Kidney epithelial cell (primary cell): ENCODE measurements around the gene CST11. TPM values are rescaled to one million over a fixed set of nuclear protein-coding genes. Genes with fewer than 3 reads are reported as not detected.

Experiments used
- total RNA-seq: library from RNA; depleted of rRNA; stranded (reverse); fragments of >200 nt; gene quantifications from 2 replicates; pipeline ENCODE4 v1.2.3, GENCODE V29; 2015

Gene CST11
- total RNA-seq, 1 donor from 2014 or later, result not detected

Other genes starting within 250 kb of the CST11 start
- gene NXT1, start 102.1 kb downstream of the CST11 start, total RNA-seq, result 59.6 and 71.6 TPM in 2 replicates
- gene GZF1, start 90.7 kb downstream of the CST11 start, total RNA-seq, result 13.0 and 20.0 TPM in 2 replicates
- 3.0 and 3.4 TPM in 2 replicates for gene NAPB, start 31.4 kb downstream of the CST11 start, total RNA-seq
- gene CSTL1, start 13.2 kb downstream of the CST11 start, total RNA-seq, result not detected in 2 replicates
- gene CST8, start 38.2 kb upstream of the CST11 start, total RNA-seq, result not detected in 2 replicates
- not detected in 2 replicates for gene CST9L, start 115.6 kb upstream of the CST11 start, total RNA-seq
- not detected in 2 replicates for gene CST9, start 153.0 kb upstream of the CST11 start, total RNA-seq
- gene CST3, start 185.1 kb upstream of the CST11 start, total RNA-seq, result 303 and 381 TPM in 2 replicates
- not detected in 2 replicates for gene CST4, start 236.2 kb upstream of the CST11 start, total RNA-seq